ENCODE measurements around the gene CCDC60.

The CCDC60 gene

DNA sequence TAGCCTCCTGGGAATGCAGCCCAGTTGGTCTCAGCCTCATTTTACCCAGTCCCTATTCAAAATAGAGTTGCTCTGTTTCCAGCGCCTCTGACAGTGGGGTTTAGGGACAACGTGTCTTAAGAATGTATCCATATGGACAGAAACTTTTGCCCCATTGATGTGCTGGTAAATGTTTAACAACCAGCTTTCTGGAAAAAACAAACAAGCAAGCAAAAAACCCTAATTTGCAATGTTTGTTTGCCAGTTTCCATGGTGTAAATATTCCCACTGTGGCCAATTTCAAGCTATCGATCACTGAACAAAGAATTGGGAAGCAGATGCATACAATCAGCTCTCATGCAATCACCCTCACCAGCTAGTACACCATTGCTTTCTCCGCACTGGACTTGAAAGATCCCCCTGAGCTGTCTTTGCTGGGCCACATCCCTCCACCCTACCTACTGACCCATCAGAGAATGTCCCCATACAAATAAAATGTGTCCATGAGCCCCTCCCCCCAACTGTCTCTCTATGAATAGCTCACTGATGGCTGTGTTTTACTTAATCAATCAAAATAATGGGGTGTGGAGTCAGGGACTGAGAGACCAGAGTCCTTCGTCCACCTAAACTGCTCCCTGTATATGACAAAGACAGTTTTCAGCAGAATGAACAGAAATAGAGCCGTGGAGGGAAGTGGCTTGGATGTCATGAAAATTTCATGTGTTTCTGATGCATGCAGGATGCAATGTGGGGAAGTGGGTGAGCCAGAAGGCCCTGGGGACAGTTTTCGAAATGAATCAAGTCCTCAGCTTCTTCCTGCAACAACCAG is 40.8 kb downstream of the CCDC60 start:
- TF ChIP-seq, protein P1, sequence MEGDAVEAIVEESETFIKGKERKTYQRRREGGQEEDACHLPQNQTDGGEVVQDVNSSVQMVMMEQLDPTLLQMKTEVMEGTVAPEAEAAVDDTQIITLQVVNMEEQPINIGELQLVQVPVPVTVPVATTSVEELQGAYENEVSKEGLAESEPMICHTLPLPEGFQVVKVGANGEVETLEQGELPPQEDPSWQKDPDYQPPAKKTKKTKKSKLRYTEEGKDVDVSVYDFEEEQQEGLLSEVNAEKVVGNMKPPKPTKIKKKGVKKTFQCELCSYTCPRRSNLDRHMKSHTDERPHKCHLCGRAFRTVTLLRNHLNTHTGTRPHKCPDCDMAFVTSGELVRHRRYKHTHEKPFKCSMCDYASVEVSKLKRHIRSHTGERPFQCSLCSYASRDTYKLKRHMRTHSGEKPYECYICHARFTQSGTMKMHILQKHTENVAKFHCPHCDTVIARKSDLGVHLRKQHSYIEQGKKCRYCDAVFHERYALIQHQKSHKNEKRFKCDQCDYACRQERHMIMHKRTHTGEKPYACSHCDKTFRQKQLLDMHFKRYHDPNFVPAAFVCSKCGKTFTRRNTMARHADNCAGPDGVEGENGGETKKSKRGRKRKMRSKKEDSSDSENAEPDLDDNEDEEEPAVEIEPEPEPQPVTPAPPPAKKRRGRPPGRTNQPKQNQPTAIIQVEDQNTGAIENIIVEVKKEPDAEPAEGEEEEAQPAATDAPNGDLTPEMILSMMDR (IDR thresholded peaks at IDR 0.05; ENCODE audit: control insufficient read depth, insufficient read depth, low read depth, low read length, missing control alignments), result no peak
- no peak overlapping the region for H3K4me3 ChIP-seq (ENCODE audit: control insufficient read depth, low read depth, low read length)
- DNase-seq (ENCODE audit: low read depth), result no peak

DNA sequence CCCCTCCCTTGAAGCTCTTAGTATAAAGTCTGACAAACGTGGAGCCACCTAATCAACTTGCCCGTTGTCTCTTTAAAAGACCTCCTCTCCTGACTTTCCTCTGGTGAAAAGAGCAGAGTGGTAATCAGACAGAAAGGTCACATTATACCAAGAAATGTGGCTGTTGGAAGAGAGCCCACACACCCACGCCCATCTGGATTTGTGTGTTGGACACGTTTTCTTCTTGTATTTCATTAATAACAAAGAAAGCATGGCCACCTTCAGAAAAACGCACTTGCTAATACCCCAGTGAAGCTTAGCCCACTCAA is 41.3 kb downstream of the CCDC60 start:
- DNase-seq (ENCODE audit: low read depth), result no peak
- TF ChIP-seq, protein P1 (IDR thresholded peaks at IDR 0.05; ENCODE audit: control insufficient read depth, insufficient read depth, low read depth, low read length, missing control alignments), result no peak
- no peak overlapping the region for H3K4me3 ChIP-seq (ENCODE audit: control insufficient read depth, low read depth, low read length)

DNA sequence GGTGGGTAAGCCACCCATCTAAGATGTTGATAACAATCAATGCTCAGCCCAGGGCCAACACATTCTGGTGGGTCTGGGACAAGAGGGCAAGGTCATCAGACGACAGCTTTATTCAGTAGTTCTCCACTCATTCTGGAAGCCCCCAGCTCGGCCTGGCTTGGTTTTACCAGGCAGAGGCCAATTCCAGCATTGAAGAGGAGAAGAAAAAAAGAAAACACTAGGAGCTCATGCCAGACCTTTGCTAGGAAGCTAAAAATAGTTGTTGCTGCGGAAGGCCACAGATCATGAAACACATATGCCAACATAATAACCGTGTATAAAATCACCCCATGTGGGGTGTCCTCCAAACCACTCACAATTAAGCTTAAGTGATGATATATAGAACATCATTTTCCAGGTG is 44.4 kb downstream of the CCDC60 start:
- no peak for DNase-seq (ENCODE audit: low read depth)
- H3K4me3 ChIP-seq (ENCODE audit: control insufficient read depth, low read depth, low read length), result no peak overlapping the region
- TF ChIP-seq, protein P1 (IDR thresholded peaks at IDR 0.05; ENCODE audit: control insufficient read depth, insufficient read depth, low read depth, low read length, missing control alignments), result no peak

DNA sequence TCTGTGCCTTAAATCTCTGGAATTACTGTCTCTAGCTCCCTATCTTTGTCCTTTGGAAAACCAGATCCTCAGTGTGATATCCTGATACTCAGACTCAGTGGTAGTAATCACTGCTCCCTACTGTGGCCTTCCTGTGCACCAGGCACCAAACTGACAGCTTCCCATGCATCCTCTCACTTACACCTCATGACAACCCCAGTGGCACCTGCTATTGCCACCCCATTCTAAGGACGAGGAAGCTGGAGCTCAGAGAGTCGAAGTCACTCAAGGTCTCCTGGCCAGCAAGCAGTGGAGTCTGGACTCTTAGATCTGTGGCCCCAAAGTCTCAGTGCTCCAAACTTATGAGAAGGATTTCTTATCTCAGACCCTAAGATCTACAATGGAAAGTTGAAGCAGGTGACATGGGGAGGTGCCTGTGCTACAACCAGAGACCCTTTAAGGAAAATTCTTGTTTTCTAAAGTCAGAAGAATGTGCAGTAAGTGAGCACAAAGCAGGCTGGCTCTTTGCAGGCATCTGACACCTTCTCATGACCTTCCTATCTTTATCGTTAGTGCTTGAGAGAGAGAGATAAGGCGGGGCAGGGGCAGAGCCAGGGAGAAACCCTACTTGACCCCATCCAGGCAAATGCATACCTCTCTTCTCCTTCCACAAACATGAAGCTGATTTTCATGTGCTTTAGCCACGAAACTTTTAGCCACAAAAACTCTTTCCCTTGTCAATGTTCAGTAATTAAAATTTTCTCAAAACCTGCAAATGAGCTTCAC is 47.1 kb downstream of the CCDC60 start:
- DNase-seq (ENCODE audit: low read depth), result no peak
- TF ChIP-seq, protein P1 (IDR thresholded peaks at IDR 0.05; ENCODE audit: control insufficient read depth, insufficient read depth, low read depth, low read length, missing control alignments), result no peak

DNA sequence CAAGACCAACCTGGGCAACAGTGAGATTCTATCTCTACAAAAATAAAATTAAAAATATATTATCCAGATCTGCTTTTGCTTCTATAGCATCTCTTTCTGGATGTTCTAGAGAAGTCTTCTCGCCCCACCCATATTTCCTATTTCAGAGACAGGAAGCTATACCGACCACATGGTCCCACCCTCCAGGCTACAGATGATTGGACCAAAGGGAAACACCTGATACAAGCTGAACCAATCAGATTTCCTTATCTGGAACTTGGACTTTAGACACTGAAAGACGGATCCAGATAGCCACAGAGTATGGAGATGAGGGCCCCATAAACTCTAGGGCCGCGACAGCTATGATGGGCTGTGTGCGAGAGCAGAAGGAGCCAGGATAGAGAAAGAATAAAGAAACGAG is 48.7 kb downstream of the CCDC60 start:
- TF ChIP-seq, protein P1 (IDR thresholded peaks at IDR 0.05; ENCODE audit: control insufficient read depth, insufficient read depth, low read depth, low read length, missing control alignments), result no peak
- no peak overlapping the region for H3K4me3 ChIP-seq (ENCODE audit: control insufficient read depth, low read depth, low read length)
- no peak for DNase-seq (ENCODE audit: low read depth)

More for the DNA sequence above, 47.1 kb downstream of the CCDC60 start:
- no peak overlapping the region for H3K4me3 ChIP-seq (ENCODE audit: control insufficient read depth, low read depth, low read length)

DNA sequence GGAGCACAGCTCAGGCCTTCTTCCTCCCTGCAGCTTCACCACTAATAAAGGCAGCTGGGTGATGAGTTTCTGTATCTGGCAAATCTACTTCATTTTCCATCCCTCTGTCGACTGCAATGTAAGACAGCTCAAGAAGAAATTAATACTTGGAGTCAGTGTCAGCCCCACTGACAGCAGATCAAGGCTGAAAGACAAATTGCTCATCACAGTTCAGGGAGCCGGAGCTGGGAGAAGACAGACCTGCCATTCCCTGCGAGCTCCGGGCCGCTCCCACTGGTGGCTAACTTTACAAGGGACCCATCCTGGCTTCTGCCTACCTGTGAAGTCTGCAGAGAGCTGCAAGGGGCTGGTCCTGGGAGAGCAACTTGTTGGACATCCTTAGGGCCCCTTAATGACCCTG is 49.8 kb downstream of the CCDC60 start:
- no peak for DNase-seq (ENCODE audit: low read depth)
- TF ChIP-seq, protein P1 (IDR thresholded peaks at IDR 0.05; ENCODE audit: control insufficient read depth, insufficient read depth, low read depth, low read length, missing control alignments), result no peak
- H3K4me3 ChIP-seq (ENCODE audit: control insufficient read depth, low read depth, low read length), result no peak overlapping the region
